Chondrocyte (in vitro differentiated cells): ENCODE data around the gene PPIA. TPM values are rescaled to one million over a fixed set of nuclear protein-coding genes. Genes with fewer than 3 reads are reported as not detected.
A peak's percentile ranks its signal among the peaks of the same experiment; 100 is the strongest.

Source experiments
- DNase-seq: peaks from one replicate; pipeline ENCODE4 v3.0.0; 2021; ENCODE audit warnings: mixed read lengths, low spot score
- H3K27ac Mint-ChIP-seq: one replicate; pipeline ENCODE4 v1.8.0; 2021; ENCODE audit warnings: mild to moderate bottlenecking, moderate library complexity, mixed read lengths; ENCODE audit not compliant: unreplicated experiment
- H3K27me3 Mint-ChIP-seq: 2 replicates; pipeline ENCODE4 v1.8.0; 2021; ENCODE audit warnings: low read depth, mixed read lengths
- H3K36me3 Mint-ChIP-seq: 2 replicates; pipeline ENCODE4 v1.8.0; 2021; ENCODE audit warnings: low read depth, mixed read lengths
- H3K4me1 Mint-ChIP-seq: 2 replicates; pipeline ENCODE4 v1.8.0; 2021; ENCODE audit warnings: low read depth, mild to moderate bottlenecking, mixed read lengths
- H3K4me3 Mint-ChIP-seq: one replicate; pipeline ENCODE4 v1.8.0; 2021; ENCODE audit warnings: mild to moderate bottlenecking, moderate library complexity, mixed read lengths; ENCODE audit not compliant: unreplicated experiment
- H3K9me3 Mint-ChIP-seq: 2 replicates; pipeline ENCODE4 v1.8.0; 2021; ENCODE audit warnings: low read depth, mixed read lengths
- total RNA-seq: library from RNA; stranded (reverse); gene quantifications from 3 replicates; pipeline ENCODE4 v1.2.1, GENCODE V29; 2021
- TF ChIP-seq, protein P1 (sequence below): fragments of 200-600 bp; sonication (generic); IDR thresholded peaks from 2 replicates; pipeline ENCODE4 v1.5.0; 2021; ENCODE audit warnings: antibody characterized with exemption, mild to moderate bottlenecking, moderate library complexity

Gene PPIA
- total RNA-seq, 1 donor from 2014 or later: 1,479 TPM

DNA sequence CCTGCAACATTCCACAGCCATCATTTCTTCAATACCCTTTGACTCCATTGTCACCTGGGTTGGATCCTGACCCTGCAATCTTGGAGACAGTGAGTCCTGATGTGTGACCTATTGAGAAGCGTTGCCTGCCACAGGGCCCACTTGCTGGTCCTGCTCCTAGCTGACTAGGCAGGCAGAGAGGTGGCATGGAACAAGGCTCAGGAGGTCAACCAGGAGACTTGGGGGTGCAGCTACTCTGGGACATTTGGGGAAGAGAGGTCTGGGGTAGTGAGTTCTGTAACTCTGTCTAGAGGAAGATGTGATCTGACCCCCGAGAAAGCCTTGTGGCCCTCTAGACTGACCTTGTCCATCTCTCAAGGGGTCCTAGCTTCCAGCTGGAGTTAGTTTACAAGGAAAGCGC, 46.1 kb upstream of the PPIA start:
- no peak overlapping the region for H3K27ac Mint-ChIP-seq
- H3K9me3 Mint-ChIP-seq: no peaks in the 10 kb centered on the region
- no peak overlapping the region for H3K4me3 Mint-ChIP-seq
- peak; percentile 48 for DNase-seq
- no peaks in the 10 kb centered on the region for H3K27me3 Mint-ChIP-seq
- peaks cover 2% of the 10 kb centered on the region for H3K36me3 Mint-ChIP-seq
- TF ChIP-seq, protein P1, sequence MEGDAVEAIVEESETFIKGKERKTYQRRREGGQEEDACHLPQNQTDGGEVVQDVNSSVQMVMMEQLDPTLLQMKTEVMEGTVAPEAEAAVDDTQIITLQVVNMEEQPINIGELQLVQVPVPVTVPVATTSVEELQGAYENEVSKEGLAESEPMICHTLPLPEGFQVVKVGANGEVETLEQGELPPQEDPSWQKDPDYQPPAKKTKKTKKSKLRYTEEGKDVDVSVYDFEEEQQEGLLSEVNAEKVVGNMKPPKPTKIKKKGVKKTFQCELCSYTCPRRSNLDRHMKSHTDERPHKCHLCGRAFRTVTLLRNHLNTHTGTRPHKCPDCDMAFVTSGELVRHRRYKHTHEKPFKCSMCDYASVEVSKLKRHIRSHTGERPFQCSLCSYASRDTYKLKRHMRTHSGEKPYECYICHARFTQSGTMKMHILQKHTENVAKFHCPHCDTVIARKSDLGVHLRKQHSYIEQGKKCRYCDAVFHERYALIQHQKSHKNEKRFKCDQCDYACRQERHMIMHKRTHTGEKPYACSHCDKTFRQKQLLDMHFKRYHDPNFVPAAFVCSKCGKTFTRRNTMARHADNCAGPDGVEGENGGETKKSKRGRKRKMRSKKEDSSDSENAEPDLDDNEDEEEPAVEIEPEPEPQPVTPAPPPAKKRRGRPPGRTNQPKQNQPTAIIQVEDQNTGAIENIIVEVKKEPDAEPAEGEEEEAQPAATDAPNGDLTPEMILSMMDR: no peak
- H3K4me1 Mint-ChIP-seq: peaks cover 39% of the 10 kb centered on the region

DNA sequence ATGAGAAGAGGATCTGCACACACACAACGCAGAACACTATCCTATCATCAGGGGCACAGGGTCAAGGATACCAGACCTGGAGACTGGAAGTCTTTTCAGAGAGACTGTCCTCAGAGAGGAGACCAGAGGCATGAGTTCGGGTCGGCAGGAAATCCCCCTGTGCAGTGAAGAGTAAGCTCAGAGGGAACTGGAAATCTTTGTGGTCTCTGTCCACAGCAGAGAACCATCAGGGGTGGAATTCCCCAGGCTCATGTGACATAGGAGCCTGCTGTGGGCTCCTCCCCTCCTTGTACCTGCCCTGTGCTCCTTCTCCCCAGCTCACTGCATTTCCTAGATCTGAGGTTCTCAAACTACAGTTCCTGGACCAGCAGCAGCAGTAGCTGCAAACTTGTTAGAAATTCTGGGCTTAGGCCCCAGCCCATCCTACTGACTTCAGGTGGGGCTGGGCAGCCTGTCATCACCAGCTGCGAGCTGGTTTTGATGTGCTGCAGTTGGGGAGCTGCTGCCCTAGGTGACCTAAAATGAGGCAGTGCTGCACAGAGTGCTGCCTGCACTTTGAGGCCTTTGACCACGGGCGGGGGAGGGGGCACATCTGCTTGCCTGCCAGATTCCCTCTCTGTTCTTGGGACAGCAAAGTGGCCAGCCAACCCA, 45.4 kb upstream of the PPIA start:
- H3K27me3 Mint-ChIP-seq: no peaks in the 10 kb centered on the region
- peaks cover 2% of the 10 kb centered on the region for H3K36me3 Mint-ChIP-seq
- no peaks in the 10 kb centered on the region for H3K9me3 Mint-ChIP-seq
- peaks cover 39% of the 10 kb centered on the region for H3K4me1 Mint-ChIP-seq
- H3K27ac Mint-ChIP-seq: no peak overlapping the region
- peak; percentile 58 for DNase-seq
- no peak overlapping the region for H3K4me3 Mint-ChIP-seq
- TF ChIP-seq, protein P1: no peak

DNA sequence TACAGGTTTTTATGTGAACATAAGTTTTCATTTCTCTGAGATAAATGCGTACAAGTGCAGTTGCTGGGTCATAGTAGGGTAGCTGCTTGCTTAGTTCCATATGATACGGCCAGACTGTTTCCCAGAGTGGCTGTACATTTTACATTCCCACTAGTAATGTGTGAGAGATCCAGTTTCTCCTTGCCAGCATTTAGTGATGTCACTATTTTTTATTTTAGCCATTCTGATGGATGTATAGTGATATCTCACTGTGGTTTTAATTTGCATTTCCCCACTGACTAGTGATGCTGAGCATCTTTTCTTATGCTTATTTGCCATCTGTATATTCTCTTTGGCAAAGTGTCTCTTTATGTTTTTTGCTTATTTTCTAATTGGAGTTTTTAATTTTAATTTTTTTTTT, 43.7 kb upstream of the PPIA start:
- Mint-ChIP-seq H3K27ac (no peak overlapping the region), H3K4me1 (peaks cover 35% of the 10 kb centered on the region), H3K27me3 (no peaks in the 10 kb centered on the region), H3K36me3 (peaks cover 2% of the 10 kb centered on the region), H3K4me3 (no peak overlapping the region), H3K9me3 (no peaks in the 10 kb centered on the region)
- DNase-seq: no peak
- TF ChIP-seq, protein P1: no peak

DNA sequence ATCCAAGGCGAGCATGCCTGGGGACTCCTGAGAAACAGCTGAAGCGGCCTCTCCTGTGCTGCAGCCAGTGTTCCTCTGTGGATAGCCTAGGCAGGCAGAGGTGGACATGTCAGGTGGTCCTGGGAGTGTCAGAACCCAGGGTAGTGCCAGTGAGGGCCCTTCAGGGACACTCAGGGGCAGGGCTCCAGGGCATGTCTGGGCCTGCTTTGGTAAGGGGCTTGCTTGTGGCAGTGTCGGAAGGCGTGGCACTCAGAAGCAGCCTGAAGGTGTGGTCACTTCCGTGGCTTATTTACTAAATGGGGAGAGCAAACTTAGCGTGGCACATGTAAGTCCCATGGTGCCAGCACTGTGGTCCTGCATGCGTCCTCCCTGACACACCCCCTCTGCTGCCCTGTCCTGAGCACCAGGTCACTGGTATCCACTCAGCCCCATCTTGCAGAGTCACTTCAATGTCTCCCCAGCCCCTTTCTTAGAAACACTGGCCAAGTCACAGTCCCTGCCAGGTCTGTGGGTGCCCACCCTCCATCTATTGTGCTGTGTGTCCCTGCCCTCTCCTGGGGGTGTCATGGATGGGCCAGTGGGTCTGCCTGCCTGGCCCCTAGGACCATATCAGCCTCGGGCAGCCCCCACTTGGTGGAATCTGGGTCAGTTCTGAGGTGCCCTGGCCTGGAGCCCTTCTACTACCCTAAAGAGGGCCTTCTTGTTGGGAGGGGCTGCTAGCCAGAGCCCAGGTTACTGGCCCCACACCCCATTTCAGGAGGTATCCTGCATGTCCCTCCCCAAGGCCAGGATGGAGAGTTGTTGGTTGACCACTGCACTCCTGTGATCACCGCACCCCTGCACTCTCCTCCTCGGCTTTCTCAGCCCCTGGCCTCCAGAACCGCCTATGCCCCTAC, 41.4 kb upstream of the PPIA start:
- H3K27me3 Mint-ChIP-seq: no peaks in the 10 kb centered on the region
- H3K9me3 Mint-ChIP-seq: no peaks in the 10 kb centered on the region
- no peak overlapping the region for H3K4me3 Mint-ChIP-seq
- no peak overlapping the region for H3K27ac Mint-ChIP-seq
- TF ChIP-seq, protein P1: no peak
- H3K36me3 Mint-ChIP-seq: peaks cover 5% of the 10 kb centered on the region
- H3K4me1 Mint-ChIP-seq: peaks cover 25% of the 10 kb centered on the region
- peak; percentile 61 for DNase-seq
